Esophagus squamous epithelium (tissue), 5 donors: Measurements from ENCODE around the gene SRGAP3. TPM values are rescaled to one million over a fixed set of nuclear protein-coding genes. Genes with fewer than 3 reads are reported as not detected.
"Not testable (repeated sequence)": the region's sequence is repeated elsewhere in the genome, so short reads cannot be mapped to it uniquely, and the experiment has no call there.

ENCODE experiments used
- DNase-seq: peaks from one replicate; lab custom pipeline; 2025; lab: John Stamatoyannopoulos, UW
- H3K27ac ChIP-seq, 4 donors: fragments of 200-600 bp; sonication (generic); one replicate each; pipeline ENCODE4 v1.5.1; 2016 to 2019; ENCODE audit warnings: mild to moderate bottlenecking in 1 of 4
- H3K27me3 ChIP-seq, 4 donors: fragments of 200-600 bp; sonication (generic); 1 replicate in 3 of 4; 2 replicates in 1 of 4; pipeline versions ENCODE4 v1.5.1 to v1.6.0; 2017 to 2021; ENCODE audit warnings: antibody characterized with exemption in 1 of 4
- H3K36me3 ChIP-seq, 3 donors: fragments of 200-600 bp; sonication (generic); one replicate each; pipeline ENCODE4 v1.5.1; 2016 to 2019
- H3K4me1 ChIP-seq, 3 donors: fragments of 200-600 bp; sonication (generic); one replicate each; pipeline ENCODE4 v1.5.1; 2017 to 2019
- H3K4me3 ChIP-seq, 4 donors: fragments of 200-600 bp; sonication (generic); 1 replicate in 3 of 4; 2 replicates in 1 of 4; pipeline ENCODE4 v1.5.1; 2016 to 2019; ENCODE audit warnings: mild to moderate bottlenecking in 2 of 4, moderate library complexity in 1 of 4
- H3K9me3 ChIP-seq, 3 donors: fragments of 200-600 bp; sonication (generic); one replicate each; pipeline ENCODE4 v1.5.1; 2016 to 2019
- POLR2A ChIP-seq, 4 donors: fragments of 450-650 bp; IDR thresholded peaks; one replicate each; pipeline ENCODE4 v1.6.1; 2017; ENCODE audit warnings: antibody characterized with exemption in 4 of 4, mild to moderate bottlenecking in 4 of 4, moderate library complexity in 3 of 4
- WGBS, 2 donors: methylation state at CpG; one replicate each; pipeline ENCODE4 v1.1.5; 2018; 5-methylcytosine and 5-hydroxymethylcytosine counted together
- intact Hi-C: fragments of 100-400 bp; cut with DNase I; formaldehyde crosslinking; loops from one replicate; pipeline ENCODE4 v1.15.0; 2022
- total RNA-seq, 4 donors: library from RNA; depleted of rRNA; stranded (reverse); fragments of >200 nt; gene quantifications; one replicate each; pipeline ENCODE4 v1.1.0, GENCODE V29; 2016
- TF ChIP-seq, protein P1 (sequence below), 6 experiments: fragments of 450-650 bp in 4 of 6; fragments of 200-600 bp in 2 of 6; sonication (generic) in 2 of 6; IDR thresholded peaks; one replicate each; pipeline ENCODE4 v1.5.1; 2016 to 2019; ENCODE audit warnings: antibody characterized with exemption in 6 of 6, mild to moderate bottlenecking in 4 of 6, moderate library complexity in 4 of 6
- donor health status: DM: yes; HTN: yes; CAD: no.

Gene SRGAP3
- total RNA-seq, 4 donors from 2014 or later = 4.0 to 15.8 (median 6.6) TPM

DNA sequence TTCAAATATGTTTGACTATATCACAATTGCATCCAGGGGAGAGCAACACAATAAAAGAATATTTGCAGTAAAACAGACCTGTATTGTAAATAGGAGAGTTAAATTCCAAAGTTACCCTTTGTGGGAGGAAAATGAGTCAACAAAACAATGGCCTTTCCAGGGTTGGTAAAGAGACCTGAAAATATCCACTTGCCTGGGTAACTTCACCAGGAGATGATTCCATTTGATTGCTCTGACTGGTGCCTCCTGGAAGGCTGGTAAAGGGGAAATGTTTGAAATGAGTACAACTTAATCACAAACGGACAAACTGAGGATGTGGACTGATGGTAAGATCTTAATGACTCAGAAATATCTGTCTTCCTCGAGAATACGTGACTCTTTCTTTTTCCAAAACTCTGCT is 43.6 kb upstream of the SRGAP3 start:
- Histone ChIP-seq H3K36me3 (no peaks in the 10 kb centered on the region), H3K4me1 (no peaks in the 10 kb centered on the region), H3K27ac (no peak overlapping the region), H3K9me3 (no peaks in the 10 kb centered on the region), H3K27me3 (peaks cover 0 to 12% (median 0%) of the 10 kb centered on the region in 4 donors), H3K4me3 (no peak overlapping the region)
- intact Hi-C loops = no loop called here
- WGBS, 2 donors = 69 to 82% methylated on average over 3 of the region's 3 CpGs
- DNase-seq = no peak
- TF ChIP-seq POLR2A (IDR thresholded peaks at IDR 0.05) = no peak
- TF ChIP-seq, protein P1, sequence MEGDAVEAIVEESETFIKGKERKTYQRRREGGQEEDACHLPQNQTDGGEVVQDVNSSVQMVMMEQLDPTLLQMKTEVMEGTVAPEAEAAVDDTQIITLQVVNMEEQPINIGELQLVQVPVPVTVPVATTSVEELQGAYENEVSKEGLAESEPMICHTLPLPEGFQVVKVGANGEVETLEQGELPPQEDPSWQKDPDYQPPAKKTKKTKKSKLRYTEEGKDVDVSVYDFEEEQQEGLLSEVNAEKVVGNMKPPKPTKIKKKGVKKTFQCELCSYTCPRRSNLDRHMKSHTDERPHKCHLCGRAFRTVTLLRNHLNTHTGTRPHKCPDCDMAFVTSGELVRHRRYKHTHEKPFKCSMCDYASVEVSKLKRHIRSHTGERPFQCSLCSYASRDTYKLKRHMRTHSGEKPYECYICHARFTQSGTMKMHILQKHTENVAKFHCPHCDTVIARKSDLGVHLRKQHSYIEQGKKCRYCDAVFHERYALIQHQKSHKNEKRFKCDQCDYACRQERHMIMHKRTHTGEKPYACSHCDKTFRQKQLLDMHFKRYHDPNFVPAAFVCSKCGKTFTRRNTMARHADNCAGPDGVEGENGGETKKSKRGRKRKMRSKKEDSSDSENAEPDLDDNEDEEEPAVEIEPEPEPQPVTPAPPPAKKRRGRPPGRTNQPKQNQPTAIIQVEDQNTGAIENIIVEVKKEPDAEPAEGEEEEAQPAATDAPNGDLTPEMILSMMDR (IDR thresholded peaks at IDR 0.05) = no peak

DNA sequence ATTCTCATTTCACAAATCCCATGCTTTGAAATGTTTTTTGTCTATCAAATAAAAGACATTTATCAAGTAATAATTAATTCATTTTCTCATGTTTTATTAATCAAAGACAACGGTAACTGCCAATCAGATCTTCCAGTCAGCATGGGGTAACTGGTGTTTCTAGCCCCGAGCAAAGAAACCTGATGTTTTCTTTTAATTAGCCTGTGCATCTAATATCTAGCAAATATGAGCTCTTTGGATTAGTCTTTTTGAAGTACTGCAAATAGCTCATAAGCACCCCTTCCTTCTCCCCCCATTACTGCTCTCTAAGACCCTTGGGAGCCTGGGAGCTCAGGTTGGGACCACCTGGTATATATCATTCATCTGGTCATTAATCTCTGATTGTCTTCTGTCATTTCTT is 43.1 kb upstream of the SRGAP3 start:
- Histone ChIP-seq H3K9me3 (no peaks in the 10 kb centered on the region), H3K4me1 (no peaks in the 10 kb centered on the region), H3K36me3 (no peaks in the 10 kb centered on the region), H3K4me3 (no peak overlapping the region), H3K27ac (no peak overlapping the region), H3K27me3 (peaks cover 0 to 12% (median 0%) of the 10 kb centered on the region in 4 donors)
- no peak for DNase-seq
- 86 to 88% methylated on average over 2 of the region's 2 CpGs for WGBS, 2 donors
- intact Hi-C loops = no loop called here
- no peak for TF ChIP-seq POLR2A (IDR thresholded peaks at IDR 0.05)
- TF ChIP-seq, protein P1 (IDR thresholded peaks at IDR 0.05) = no peak

- intact Hi-C loops = no loop called here
- no peaks in the 10 kb centered on the region for H3K9me3 ChIP-seq
- WGBS, 2 donors = 56 to 61% methylated on average over 6 of the region's 6 CpGs
- no peak overlapping the region for H3K4me3 ChIP-seq
- H3K27ac ChIP-seq = no peak overlapping the region
- H3K27me3 ChIP-seq = peaks cover 0 to 12% (median 0%) of the 10 kb centered on the region in 4 donors
- H3K36me3 ChIP-seq = no peaks in the 10 kb centered on the region
- H3K4me1 ChIP-seq = no peaks in the 10 kb centered on the region
- DNase-seq = no peak
- TF ChIP-seq POLR2A (IDR thresholded peaks at IDR 0.05) = no peak
Measured at GRCh38 chr3:9291821-9292410, 42.5 kb upstream of the SRGAP3 start.

DNA sequence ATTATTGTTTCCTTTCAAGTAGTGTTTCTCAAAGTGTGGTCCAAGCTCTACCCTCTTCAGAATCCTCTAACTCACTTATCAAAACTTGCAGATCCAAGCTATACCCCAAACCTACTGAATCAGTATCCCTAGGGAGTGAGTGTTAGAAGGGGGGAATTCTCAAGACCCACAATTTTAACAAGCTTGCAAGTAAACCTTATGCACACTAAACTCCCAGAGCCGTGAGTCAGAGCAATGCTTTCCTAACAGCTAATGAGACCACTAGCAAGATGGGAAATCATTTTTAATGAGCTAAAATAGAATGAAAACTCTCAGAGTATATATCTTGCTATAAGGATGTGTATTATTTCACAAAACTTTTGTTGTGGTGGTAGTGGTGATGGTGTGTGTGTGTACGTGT is 41.1 kb upstream of the SRGAP3 start:
- Histone ChIP-seq H3K27me3 (peaks cover 0 to 12% (median 0%) of the 10 kb centered on the region in 4 donors), H3K27ac (no peak overlapping the region), H3K36me3 (no peaks in the 10 kb centered on the region), H3K4me3 (no peak overlapping the region), H3K4me1 (no peaks in the 10 kb centered on the region), H3K9me3 (no peaks in the 10 kb centered on the region)
- no peak for TF ChIP-seq POLR2A (IDR thresholded peaks at IDR 0.05)
- TF ChIP-seq, protein P1 (IDR thresholded peaks at IDR 0.05) = no peak
- DNase-seq = no peak
- intact Hi-C loops = no loop called here
- 93 to 94% methylated on average over 2 of the region's 2 CpGs for WGBS, 2 donors

DNA sequence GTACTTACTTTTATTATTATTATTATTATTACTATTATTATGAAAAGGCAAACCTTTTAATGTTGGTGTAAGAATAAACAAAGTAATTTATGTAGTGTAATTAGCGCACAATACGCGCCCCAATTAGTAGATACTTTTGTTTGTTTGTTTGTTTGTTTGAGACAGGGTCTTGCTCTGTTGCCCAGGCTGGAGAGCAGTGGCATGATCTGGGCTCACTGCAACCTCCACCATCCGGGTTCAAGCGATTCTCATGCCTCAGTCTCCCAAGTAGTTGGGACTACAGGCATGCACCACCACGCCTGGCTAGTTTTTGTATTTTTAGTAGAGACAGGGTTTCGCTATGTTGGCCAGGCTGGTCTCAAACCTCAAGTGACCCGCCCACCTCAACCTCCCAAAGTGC is 32.1 kb upstream of the SRGAP3 start:
- H3K9me3 ChIP-seq, intact Hi-C loops, H3K27ac ChIP-seq, H3K4me3 ChIP-seq, H3K4me1 ChIP-seq, H3K36me3 ChIP-seq, DNase-seq, H3K27me3 ChIP-seq: not testable (repeated sequence)
- 85 to 92% methylated on average over 6 to 8 of the region's 8 CpGs for WGBS, 2 donors

DNA sequence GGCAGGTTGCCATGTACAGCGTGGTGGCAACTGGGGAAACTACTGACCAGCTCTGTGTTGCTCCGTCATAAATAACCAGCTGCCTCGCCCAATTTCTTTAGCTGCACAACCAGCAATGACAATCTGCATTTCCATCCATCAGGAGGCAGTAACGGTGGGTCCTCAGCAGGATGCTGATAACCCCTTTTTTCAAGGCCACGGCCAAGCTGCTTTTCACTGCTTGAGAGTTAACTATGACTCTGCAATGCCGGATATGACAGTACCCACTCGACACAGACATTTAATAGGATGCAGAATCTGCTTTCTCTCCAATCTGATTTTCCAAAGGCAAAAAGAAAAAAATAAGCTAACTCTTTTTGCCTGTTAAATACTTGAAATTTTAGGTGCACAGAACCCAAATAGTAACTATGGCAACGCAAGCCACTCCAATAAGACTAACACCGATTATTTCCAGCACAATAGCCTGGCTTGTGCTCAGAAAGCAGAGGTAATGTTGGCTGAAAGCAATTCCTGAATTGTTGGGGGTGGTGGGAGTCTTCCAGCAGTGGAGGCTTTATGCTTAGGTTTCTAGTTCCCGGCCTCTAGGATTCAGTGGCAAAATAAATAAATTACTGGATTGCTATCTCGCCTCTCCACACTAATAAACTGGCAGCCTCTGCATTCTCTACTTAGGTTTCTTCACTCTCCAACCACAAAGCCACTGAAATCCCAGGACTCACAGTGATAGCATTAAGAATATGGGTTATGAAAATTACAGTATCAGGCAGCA is 31.2 kb upstream of the SRGAP3 start:
- intact Hi-C loops = no loop called here
- Histone ChIP-seq H3K4me1 (no peaks in the 10 kb centered on the region), H3K36me3 (no peaks in the 10 kb centered on the region), H3K4me3 (no peak overlapping the region), H3K27ac (no peak overlapping the region), H3K9me3 (no peaks in the 10 kb centered on the region), H3K27me3 (no peaks in the 10 kb centered on the region)
- WGBS, 2 donors = 52 to 65% methylated on average over 9 to 11 of the region's 11 CpGs
- DNase-seq = no peak
- TF ChIP-seq, protein P1 (IDR thresholded peaks at IDR 0.05) = no peak
- TF ChIP-seq POLR2A (IDR thresholded peaks at IDR 0.05) = no peak
